NCI-H187 (cell line): ENCODE data around the gene CFAP53.
"Not testable (repeated sequence)": the region's sequence is repeated elsewhere in the genome, so short reads cannot be mapped to it uniquely, and the experiment has no call there.

Experiments used
- DNase-seq, 2 experiments: peaks; one replicate each; lab custom pipeline; 2025; lab: John Stamatoyannopoulos, UW

The CFAP53 gene

GRCh38 chr18:50266248-50266704, at the start of gene CFAP53:
Gene CFAP53, minus strand, starts transcription at chr18:50266495. Its CDS starts 91 bp downstream, at chr18:50266404.
- peak in 1 of 2 experiments; percentile 59 for DNase-seq

GRCh38 chr18:50315100-50315871, 49.0 kb upstream of the CFAP53 start:
- DNase-seq: no peak

- no peak for DNase-seq
Measured at GRCh38 chr18:50313873-50314460, 47.7 kb upstream of the CFAP53 start.

GRCh38 chr18:50313031-50313607, 46.8 kb upstream of the CFAP53 start:
- no peak for DNase-seq

- DNase-seq: no peak
Measured at GRCh38 chr18:50312296-50313030, 46.2 kb upstream of the CFAP53 start.

GRCh38 chr18:50311650-50312049, 45.4 kb upstream of the CFAP53 start:
- DNase-seq: no peak

- DNase-seq: no peak
Measured at GRCh38 chr18:50310080-50310479, 43.8 kb upstream of the CFAP53 start.

GRCh38 chr18:50308851-50309250, 42.6 kb upstream of the CFAP53 start:
- not testable (repeated sequence) for DNase-seq

- DNase-seq: peak; percentile 35 to 76
Measured at GRCh38 chr18:50307738-50308470, 41.6 kb upstream of the CFAP53 start.

- DNase-seq: no peak
Measured at GRCh38 chr18:50307400-50307737, 41.1 kb upstream of the CFAP53 start.

GRCh38 chr18:50306944-50307343, 40.6 kb upstream of the CFAP53 start:
- no peak for DNase-seq

- DNase-seq: no peak
Measured at GRCh38 chr18:50301074-50301473, 34.8 kb upstream of the CFAP53 start.

- DNase-seq: no peak
Measured at GRCh38 chr18:50299626-50300388, 33.5 kb upstream of the CFAP53 start.

- DNase-seq: no peak
Measured at GRCh38 chr18:50298443-50299284, 32.4 kb upstream of the CFAP53 start.

GRCh38 chr18:50297621-50298442, 31.5 kb upstream of the CFAP53 start:
- no peak for DNase-seq

GRCh38 chr18:50293039-50293438, 26.7 kb upstream of the CFAP53 start:
- no peak for DNase-seq

GRCh38 chr18:50289108-50289443, 22.8 kb upstream of the CFAP53 start:
- no peak for DNase-seq

GRCh38 chr18:50288348-50289107, 22.2 kb upstream of the CFAP53 start:
- not testable (repeated sequence) for DNase-seq
